Measurements from ENCODE around the gene ANKRD33B. TPM values are rescaled to one million over a fixed set of nuclear protein-coding genes. Genes with fewer than 3 reads are reported as not detected.
A peak's percentile ranks its signal among the peaks of the same experiment; 100 is the strongest.

Gene ANKRD33B
- total RNA-seq, 1 donor from 2014 or later: 170 TPM

DNA sequence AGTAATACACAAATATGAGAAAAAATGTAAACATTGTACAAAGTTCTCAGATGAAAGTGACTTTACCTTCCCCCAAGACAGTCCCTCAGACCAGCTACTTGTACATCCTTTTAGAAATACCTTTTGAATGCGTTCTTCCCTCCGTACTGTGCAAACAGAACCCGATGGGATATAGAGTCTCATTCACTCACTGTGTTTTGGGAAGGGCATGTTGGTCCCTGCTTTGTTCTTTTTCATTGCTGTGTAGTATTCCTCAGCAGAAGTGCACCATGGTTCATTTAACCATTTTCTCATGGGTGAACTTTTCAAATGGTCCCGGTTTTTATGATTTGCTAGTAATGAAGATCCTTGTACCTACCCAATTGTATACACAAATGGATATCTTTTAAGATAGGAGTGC, 94.4 kb downstream of the ANKRD33B start:
- no peak overlapping the region for H3K27ac Mint-ChIP-seq
- ATAC-seq (ENCODE audit: low read depth) (no peak), DNase-seq (no peak)
- TF ChIP-seq, protein P1, sequence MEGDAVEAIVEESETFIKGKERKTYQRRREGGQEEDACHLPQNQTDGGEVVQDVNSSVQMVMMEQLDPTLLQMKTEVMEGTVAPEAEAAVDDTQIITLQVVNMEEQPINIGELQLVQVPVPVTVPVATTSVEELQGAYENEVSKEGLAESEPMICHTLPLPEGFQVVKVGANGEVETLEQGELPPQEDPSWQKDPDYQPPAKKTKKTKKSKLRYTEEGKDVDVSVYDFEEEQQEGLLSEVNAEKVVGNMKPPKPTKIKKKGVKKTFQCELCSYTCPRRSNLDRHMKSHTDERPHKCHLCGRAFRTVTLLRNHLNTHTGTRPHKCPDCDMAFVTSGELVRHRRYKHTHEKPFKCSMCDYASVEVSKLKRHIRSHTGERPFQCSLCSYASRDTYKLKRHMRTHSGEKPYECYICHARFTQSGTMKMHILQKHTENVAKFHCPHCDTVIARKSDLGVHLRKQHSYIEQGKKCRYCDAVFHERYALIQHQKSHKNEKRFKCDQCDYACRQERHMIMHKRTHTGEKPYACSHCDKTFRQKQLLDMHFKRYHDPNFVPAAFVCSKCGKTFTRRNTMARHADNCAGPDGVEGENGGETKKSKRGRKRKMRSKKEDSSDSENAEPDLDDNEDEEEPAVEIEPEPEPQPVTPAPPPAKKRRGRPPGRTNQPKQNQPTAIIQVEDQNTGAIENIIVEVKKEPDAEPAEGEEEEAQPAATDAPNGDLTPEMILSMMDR (IDR thresholded peaks at IDR 0.05): no peak
- H3K9me3 Mint-ChIP-seq: peaks cover 4% of the 10 kb centered on the region
- intact Hi-C loops (cut with micrococcal nuclease): loop anchor here (2.0 kb wide), 2 partner anchors 13 to 23 kb away; no protein-coding TSS in a partner anchor
- POLR2A ChIA-PET: interaction anchor here (0.7 to 1.5 kb wide), 2 partner anchors 9 to 13 kb away, joined by 3 to 5 read pairs; no protein-coding TSS in a partner anchor
- peaks cover 13% of the 10 kb centered on the region for H3K4me1 Mint-ChIP-seq
- no peaks in the 10 kb centered on the region for H3K27me3 Mint-ChIP-seq
- H3K36me3 Mint-ChIP-seq (ENCODE audit: low read depth): peaks cover 42% of the 10 kb centered on the region
- CTCF ChIA-PET: no interaction called here
- no peak overlapping the region for H3K4me3 Mint-ChIP-seq

DNA sequence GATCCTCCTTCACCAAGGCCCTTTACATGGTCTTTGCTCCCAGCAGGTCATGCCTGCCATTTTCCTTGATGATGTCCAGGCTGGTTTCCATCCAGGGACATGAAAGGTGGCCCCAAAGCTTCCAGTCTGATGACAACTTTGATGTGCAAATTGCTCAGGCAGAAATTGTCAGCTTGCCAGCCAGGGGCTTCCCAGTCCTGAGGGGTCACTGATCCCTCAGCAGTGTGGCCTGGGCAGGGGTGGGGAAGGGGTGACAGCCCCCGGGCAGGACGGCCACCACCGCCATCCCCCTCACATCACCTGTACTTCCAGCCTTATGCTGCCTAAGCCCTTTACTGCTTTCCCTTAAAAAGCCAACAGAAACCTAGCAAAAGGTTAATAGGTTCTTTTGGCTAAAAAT, 96.3 kb downstream of the ANKRD33B start:
- Mint-ChIP-seq H3K27ac (no peak overlapping the region), H3K27me3 (no peaks in the 10 kb centered on the region), H3K36me3 (ENCODE audit: low read depth) (peaks cover 23% of the 10 kb centered on the region), H3K9me3 (peaks cover 4% of the 10 kb centered on the region), H3K4me1 (peaks cover 13% of the 10 kb centered on the region), H3K4me3 (no peak overlapping the region)
- DNase-seq: no peak
- CTCF ChIA-PET: no interaction called here
- ATAC-seq (ENCODE audit: low read depth): no peak
- POLR2A ChIA-PET: no interaction called here
- TF ChIP-seq, protein P1 (IDR thresholded peaks at IDR 0.05): no peak
- intact Hi-C loops (cut with micrococcal nuclease): no loop called here

DNA sequence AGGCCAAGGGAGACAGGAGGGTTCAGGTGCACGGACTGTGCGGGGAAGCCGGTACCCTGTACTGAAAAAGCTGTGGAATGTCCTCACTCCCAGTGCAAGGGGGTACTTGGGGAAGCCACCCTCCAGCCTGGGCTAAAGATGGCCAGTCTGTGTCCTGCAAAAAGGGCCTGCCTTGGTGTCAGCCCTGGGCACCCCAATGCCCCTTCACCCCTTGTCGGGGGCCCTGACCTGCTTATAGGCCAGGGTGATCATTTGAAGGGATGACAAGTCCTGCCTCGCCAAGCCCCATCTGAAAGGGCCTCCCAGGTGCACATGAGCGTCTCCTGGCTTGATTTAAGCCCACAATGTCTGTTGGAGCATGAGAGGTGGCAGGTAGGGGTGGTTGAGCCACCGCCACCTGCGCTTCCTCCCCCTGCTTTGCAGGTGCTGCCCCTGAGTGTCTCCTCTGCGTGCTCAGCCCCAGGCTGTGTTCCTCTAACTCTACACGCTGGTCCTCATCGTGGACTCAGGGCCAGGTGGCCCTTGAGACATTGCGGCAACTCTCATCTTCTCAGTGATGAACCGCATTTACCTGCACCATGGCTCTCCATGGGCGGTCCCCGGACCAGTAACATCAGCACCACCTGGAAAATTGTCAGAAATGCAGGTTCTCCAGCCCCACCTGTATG, 97.0 kb downstream of the ANKRD33B start:
- intact Hi-C loops (cut with micrococcal nuclease): no loop called here
- POLR2A ChIA-PET: no interaction called here
- peaks cover 16% of the 10 kb centered on the region for H3K36me3 Mint-ChIP-seq (ENCODE audit: low read depth)

DNA sequence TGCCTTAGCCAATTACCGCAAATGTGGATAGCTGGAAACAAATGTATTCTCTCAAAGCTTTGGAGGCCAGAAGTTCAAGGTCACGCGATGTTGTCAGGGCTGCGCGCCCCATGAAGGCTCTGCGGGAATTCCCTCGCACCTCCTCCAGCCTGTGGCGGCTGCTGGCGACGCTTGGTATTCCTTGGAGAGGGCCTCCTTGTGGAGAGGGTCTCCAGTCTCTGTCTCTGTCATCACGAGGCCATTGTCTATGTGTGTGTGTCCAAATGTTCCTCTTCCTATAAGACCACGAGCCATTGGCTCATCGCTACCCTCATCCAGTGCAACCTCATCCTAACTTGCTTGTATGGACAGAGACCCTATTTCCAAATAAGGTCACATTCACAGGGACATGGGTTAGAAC, 97.5 kb downstream of the ANKRD33B start:
- peaks cover 4% of the 10 kb centered on the region for H3K4me1 Mint-ChIP-seq
- no peak overlapping the region for H3K4me3 Mint-ChIP-seq
- ChIA-PET CTCF (no interaction called here), POLR2A (no interaction called here)
- TF ChIP-seq, protein P1 (IDR thresholded peaks at IDR 0.05): no peak
- no peaks in the 10 kb centered on the region for H3K27me3 Mint-ChIP-seq
- peaks cover 11% of the 10 kb centered on the region for H3K36me3 Mint-ChIP-seq (ENCODE audit: low read depth)
- DNase-seq: peak; percentile 7
- H3K9me3 Mint-ChIP-seq: peaks cover 4% of the 10 kb centered on the region
- H3K27ac Mint-ChIP-seq: no peak overlapping the region
- intact Hi-C loops (cut with micrococcal nuclease): no loop called here
- no peak for ATAC-seq (ENCODE audit: low read depth)

More for the DNA sequence above, 97.0 kb downstream of the ANKRD33B start:
- Mint-ChIP-seq H3K27me3 (no peaks in the 10 kb centered on the region), H3K9me3 (peaks cover 4% of the 10 kb centered on the region), H3K4me3 (no peak overlapping the region), H3K4me1 (peaks cover 9% of the 10 kb centered on the region), H3K27ac (no peak overlapping the region)
- CTCF ChIA-PET: no interaction called here
- TF ChIP-seq, protein P1 (IDR thresholded peaks at IDR 0.05): no peak
- peak; percentile 34 for ATAC-seq (ENCODE audit: low read depth)
- DNase-seq: peak; percentile 12

DNA sequence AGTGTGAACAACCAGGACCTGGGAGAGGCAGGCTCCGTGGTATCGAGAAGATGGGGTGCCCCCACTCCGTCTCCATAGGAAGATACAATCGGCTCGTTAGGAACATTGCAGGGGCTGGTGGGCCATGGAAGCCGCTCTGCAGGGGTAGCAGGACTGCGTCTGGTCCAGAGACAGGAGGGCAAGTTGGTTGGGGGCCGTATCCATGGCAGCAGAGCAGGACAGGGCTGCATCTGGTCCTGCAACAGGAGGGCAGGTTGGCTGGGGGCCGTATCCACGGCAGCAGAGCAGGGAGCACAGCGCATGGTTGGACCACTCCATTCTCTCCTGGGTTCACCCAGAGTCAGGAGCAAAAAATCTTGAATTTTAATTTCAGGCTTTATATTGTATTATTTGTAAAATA, 98.2 kb downstream of the ANKRD33B start:
- intact Hi-C loops (cut with micrococcal nuclease): no loop called here
- Mint-ChIP-seq H3K27me3 (no peaks in the 10 kb centered on the region), H3K9me3 (peaks cover 4% of the 10 kb centered on the region), H3K4me3 (no peak overlapping the region), H3K27ac (no peak overlapping the region), H3K36me3 (ENCODE audit: low read depth) (peaks cover 8% of the 10 kb centered on the region), H3K4me1 (peaks cover 3% of the 10 kb centered on the region)
- no peak for DNase-seq
- ATAC-seq (ENCODE audit: low read depth): no peak
- ChIA-PET POLR2A (no interaction called here), CTCF (no interaction called here)
- TF ChIP-seq, protein P1 (IDR thresholded peaks at IDR 0.05): no peak

Data from activated B cell treated with CpG ODN at 0.5 μM for 24 hours (primary cell).